ENCODE results near the gene PCBP3.

PCBP3 gene

GRCh38 chr21:45911806-45912325, 268.3 kb downstream of the PCBP3 start:
- TF ChIP-seq CTCF (IDR thresholded peaks at IDR 0.05; ENCODE audit: insufficient read depth, low read length, poor library complexity, severe bottlenecking) (no peak), EZH2phosphoT487 (conservative IDR thresholded peaks at IDR 0.05; ENCODE audit: low read length) (no peak)
- Histone ChIP-seq H3K4me2 (ENCODE audit: low read depth, low read length, poor library complexity, severe bottlenecking) (no peak overlapping the region), H3K9me3 (ENCODE audit: insufficient read depth, low read length) (no peaks in the 10 kb centered on the region), H3K27me3 (ENCODE audit: low read length) (no peaks in the 10 kb centered on the region), H3K27ac (ENCODE audit: low read depth, low read length) (no peak overlapping the region), H3K79me2 (ENCODE audit: insufficient read depth, low read length) (no peaks in the 10 kb centered on the region), H3K36me3 (ENCODE audit: low read length) (no peaks in the 10 kb centered on the region), H3F3A (ENCODE audit: insufficient read depth) (no peaks in the 10 kb centered on the region), H2AFZ (ENCODE audit: low read depth, low read length, severe bottlenecking) (no peak overlapping the region), H4K20me1 (ENCODE audit: low read depth, low read length) (no peaks in the 10 kb centered on the region), H3K4me3 (ENCODE audit: insufficient read depth, low read length, poor library complexity, severe bottlenecking) (no peak overlapping the region), H3K9ac (ENCODE audit: low read length) (no peak overlapping the region), H3K9me2 (replicated peaks; ENCODE audit: insufficient read depth, low read length) (no peaks in the 10 kb centered on the region)

- H4K20me1 ChIP-seq (ENCODE audit: low read depth, low read length), result no peaks in the 10 kb centered on the region
- H3K27me3 ChIP-seq (ENCODE audit: low read length), result no peaks in the 10 kb centered on the region
- no peaks in the 10 kb centered on the region for H3K9me2 ChIP-seq (replicated peaks; ENCODE audit: insufficient read depth, low read length)
- no peak overlapping the region for H3K4me2 ChIP-seq (ENCODE audit: low read depth, low read length, poor library complexity, severe bottlenecking)
- H2AFZ ChIP-seq (ENCODE audit: low read depth, low read length, severe bottlenecking), result no peak overlapping the region
- no peaks in the 10 kb centered on the region for H3K36me3 ChIP-seq (ENCODE audit: low read length)
- no peaks in the 10 kb centered on the region for H3F3A ChIP-seq (ENCODE audit: insufficient read depth)
- H3K4me3 ChIP-seq (ENCODE audit: insufficient read depth, low read length, poor library complexity, severe bottlenecking), result no peak overlapping the region
- no peaks in the 10 kb centered on the region for H3K79me2 ChIP-seq (ENCODE audit: insufficient read depth, low read length)
- H3K9me3 ChIP-seq (ENCODE audit: insufficient read depth, low read length), result no peaks in the 10 kb centered on the region
- TF ChIP-seq EZH2phosphoT487 (conservative IDR thresholded peaks at IDR 0.05; ENCODE audit: low read length) (no peak), CTCF (IDR thresholded peaks at IDR 0.05; ENCODE audit: insufficient read depth, low read length, poor library complexity, severe bottlenecking) (no peak)
- H3K9ac ChIP-seq (ENCODE audit: low read length), result no peak overlapping the region
- no peak overlapping the region for H3K27ac ChIP-seq (ENCODE audit: low read depth, low read length)
Observed at GRCh38 chr21:45912611-45913417, 269.3 kb downstream of the PCBP3 start.

- TF ChIP-seq EZH2phosphoT487 (conservative IDR thresholded peaks at IDR 0.05; ENCODE audit: low read length) (no peak), CTCF (IDR thresholded peaks at IDR 0.05; ENCODE audit: insufficient read depth, low read length, poor library complexity, severe bottlenecking) (no peak)
Observed at GRCh38 chr21:45913418-45913765, 269.9 kb downstream of the PCBP3 start.

More at GRCh38 chr21:45913418-45913765, 269.9 kb downstream of the PCBP3 start:
- H3K9me3 ChIP-seq (ENCODE audit: insufficient read depth, low read length), result no peaks in the 10 kb centered on the region
- H3K9me2 ChIP-seq (replicated peaks; ENCODE audit: insufficient read depth, low read length), result no peaks in the 10 kb centered on the region
- H3F3A ChIP-seq (ENCODE audit: insufficient read depth), result no peaks in the 10 kb centered on the region
- no peaks in the 10 kb centered on the region for H3K36me3 ChIP-seq (ENCODE audit: low read length)
- H3K27me3 ChIP-seq (ENCODE audit: low read length), result no peaks in the 10 kb centered on the region
- no peak overlapping the region for H3K4me3 ChIP-seq (ENCODE audit: insufficient read depth, low read length, poor library complexity, severe bottlenecking)
- H3K9ac ChIP-seq (ENCODE audit: low read length), result no peak overlapping the region
- H3K4me2 ChIP-seq (ENCODE audit: low read depth, low read length, poor library complexity, severe bottlenecking), result no peak overlapping the region
- no peaks in the 10 kb centered on the region for H4K20me1 ChIP-seq (ENCODE audit: low read depth, low read length)
- H3K27ac ChIP-seq (ENCODE audit: low read depth, low read length), result no peak overlapping the region
- no peak overlapping the region for H2AFZ ChIP-seq (ENCODE audit: low read depth, low read length, severe bottlenecking)
- H3K79me2 ChIP-seq (ENCODE audit: insufficient read depth, low read length), result no peaks in the 10 kb centered on the region

Measured in SU-DHL-6 (cell line).